NCI-H1417 treated with DMSO at 0.1 percent for 48 hours (cell line): ENCODE data around the gene PTPN11.
"Not testable (repeated sequence)": the region's sequence is repeated elsewhere in the genome, so short reads cannot be mapped to it uniquely, and the experiment has no call there.

Source experiments
- DNase-seq: peaks from one replicate; lab custom pipeline; 2025; lab: John Stamatoyannopoulos, UW

Gene PTPN11

GRCh38 chr12:112409064-112409905 lies 9.5 kb upstream of the PTPN11 start, which contains the start of gene RPL6:
RPL6 (minus strand) TSS chr12:112409605; CDS start chr12:112408656, 949 bp downstream.
- peak; percentile 72 for DNase-seq

DNA sequence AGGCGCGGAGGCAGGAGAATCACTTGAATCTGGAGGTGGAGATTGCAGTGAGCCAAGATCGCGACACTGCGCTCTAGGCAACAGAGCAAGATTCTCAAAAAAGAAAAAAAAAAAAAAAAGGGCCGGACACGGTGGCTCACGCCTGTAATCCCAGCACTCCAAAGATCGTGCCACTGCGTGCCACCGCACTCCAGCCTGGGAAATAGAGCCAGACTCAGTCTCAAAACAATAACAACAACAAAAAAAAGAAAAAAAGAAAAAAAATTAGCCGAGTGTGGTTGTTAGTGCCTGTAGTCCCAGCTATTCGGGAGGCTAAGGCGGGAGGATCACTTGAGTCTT lies 8.9 kb upstream of the PTPN11 start:
- no peak for DNase-seq

DNA sequence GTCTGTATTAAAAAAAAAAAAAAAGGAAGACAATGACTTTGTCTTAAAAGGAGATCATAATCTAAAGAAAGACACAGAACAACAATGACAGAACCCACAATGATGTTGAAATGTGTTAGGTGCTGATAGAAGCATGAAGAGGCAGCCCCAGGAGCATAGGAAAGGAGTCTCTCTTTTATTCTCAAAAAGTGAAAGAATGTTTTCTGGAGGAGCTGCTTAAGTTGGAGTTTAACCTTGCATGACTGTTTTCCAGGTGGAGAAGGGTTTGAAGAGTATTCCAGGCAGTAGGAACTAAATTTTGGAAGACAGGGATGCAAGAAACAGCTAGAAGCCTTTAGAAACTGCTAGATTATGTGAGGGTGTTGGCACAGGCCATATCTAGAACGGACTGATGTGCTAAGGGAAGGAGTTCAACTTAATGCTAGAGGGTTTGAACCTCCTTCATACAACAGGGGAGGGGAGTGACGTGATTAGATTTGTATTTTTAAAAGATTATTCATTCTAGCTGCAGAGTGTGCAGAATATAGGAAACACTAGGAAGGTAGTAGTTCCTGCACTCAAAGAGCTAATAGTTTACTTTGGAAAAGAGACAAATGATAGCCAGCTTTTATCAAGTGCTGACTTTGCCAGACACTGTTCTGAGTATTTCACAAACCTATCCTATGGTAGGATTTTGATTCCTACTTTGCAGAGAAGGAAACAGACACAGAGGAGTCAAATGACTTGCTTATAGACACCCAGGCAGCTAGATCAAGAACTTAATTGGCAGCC lies 4.7 kb upstream of the PTPN11 start:
- no peak for DNase-seq

DNA sequence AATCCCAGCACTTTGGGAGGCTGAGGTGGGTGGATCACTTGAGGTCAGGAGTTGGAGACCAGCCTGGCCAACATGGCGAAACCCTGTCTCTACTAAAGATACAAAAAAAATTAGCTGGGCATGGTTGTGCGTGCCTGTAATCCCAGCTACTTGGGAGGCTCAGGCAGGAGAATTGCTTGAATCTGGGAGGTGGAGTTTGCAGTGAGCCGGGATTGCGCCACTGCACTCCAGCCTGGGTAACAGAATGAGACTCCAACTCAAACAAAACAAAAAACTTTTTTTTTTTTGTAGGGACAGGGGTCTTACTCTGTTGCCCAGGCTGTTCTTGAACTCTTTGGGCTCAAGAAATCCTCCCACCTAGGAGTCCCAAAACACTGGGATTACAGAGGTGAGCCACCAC lies 3.3 kb upstream of the PTPN11 start:
- DNase-seq: not testable (repeated sequence)

DNA sequence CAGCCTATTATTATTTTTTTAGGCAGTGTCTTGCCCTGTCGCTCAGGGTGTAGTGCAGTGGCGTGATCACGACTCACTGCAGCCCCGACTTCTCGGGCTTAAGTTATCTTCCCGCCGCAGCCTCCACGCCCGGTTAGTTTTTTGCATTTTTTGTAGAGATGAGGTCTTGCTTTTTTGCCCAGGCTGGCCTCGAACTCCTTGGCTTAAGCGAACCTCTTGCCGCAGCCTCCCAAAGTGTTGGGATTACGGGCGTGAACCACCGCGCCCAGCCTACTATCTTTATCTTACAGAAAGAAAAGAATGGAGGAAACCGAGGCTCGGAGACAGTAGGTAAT lies 507 bp upstream of the PTPN11 start:
- no peak for DNase-seq

DNA sequence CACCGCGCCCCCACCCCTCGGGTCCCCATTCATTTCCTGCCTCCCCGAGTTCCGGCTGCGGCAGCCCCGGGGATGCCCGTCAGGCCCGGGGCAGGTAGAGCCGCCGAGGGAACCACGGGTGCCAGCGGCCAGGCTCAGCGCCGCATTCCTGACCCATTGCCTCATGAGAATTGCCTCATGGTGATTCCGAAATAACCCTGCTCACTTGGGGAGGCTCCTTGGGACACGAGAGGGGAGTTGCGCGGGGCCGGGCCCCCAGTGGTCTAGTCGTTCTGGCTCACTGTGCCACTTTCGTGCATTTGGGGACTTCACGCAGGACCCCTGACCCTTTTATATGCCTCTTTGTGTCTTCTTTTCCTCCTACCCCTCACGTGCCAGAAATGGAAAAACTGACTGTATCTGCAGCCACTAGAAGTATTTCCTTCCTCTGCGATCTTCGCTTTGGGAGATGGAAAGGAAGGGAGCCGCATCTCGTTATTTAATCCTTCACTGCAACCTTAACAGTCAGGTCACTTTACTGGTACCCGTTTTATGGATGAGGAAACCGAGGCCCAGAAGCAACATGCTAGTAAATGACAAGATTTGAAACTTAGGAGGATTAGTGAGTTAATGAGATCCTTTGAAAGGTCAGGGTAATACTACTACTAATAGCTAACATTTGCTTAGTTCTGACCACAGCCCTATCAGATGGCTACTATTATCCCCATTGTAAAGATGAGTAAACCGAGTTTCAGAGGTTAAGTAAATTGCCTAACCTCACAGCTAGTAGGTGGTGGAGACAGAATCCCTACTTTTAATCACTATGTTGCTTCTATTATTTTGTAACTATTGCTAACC lies 768 bp downstream of the PTPN11 start:
- DNase-seq: no peak

DNA sequence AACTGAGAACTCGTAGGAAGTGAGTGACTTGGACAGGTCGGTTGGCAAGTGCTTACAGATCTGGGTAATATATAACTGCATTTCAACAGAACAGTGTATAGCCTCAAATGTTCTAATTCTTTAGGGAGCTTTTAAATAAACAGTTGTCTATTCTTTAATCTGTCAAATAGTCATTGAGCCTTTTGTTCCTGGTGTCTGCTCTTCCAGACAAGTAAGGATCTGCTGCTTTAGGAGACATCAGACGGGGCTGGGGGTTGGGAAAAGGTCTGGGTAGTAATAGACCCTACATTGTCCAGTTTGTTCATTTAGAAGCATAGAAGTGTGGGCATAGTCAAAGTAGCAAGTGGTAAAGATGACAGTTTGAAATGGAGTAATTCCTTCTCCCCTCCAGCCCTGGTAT lies 2.0 kb downstream of the PTPN11 start:
- no peak for DNase-seq

GRCh38 chr12:112421363-112421762 lies 2.6 kb downstream of the PTPN11 start:
- DNase-seq: no peak

GRCh38 chr12:112422531-112422930 lies 3.8 kb downstream of the PTPN11 start:
- DNase-seq: no peak

GRCh38 chr12:112424126-112424525 lies 5.4 kb downstream of the PTPN11 start:
- DNase-seq: no peak

- DNase-seq: no peak
These were observed 7.0 kb downstream of the PTPN11 start for GRCh38 chr12:112425582-112426382.

DNA sequence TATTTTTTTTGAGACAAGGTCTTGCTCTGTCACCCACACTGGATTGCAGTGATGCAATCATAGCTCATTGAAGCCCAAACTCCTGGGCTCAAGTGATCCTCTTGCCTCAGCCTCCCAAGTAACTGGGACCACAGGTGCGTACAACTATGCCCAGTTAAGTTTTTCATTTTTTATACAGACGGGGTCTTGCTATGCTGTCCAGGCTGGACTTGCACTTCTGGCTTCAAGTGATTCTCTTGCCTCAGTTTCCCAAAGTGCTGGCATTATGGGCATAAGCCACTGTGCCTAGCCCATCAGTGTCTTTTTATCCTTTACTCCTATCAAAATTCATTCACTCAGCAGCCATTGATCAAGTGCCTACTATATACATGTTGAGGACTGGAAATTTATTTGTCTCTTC lies 9.0 kb downstream of the PTPN11 start:
- DNase-seq: no peak

GRCh38 chr12:112430929-112431328 lies 12.2 kb downstream of the PTPN11 start:
- DNase-seq: no peak

GRCh38 chr12:112431965-112432364 lies 13.2 kb downstream of the PTPN11 start:
- no peak for DNase-seq

GRCh38 chr12:112433551-112433950 lies 14.8 kb downstream of the PTPN11 start:
- no peak for DNase-seq

- DNase-seq: not testable (repeated sequence)
These were observed 19.9 kb downstream of the PTPN11 start for GRCh38 chr12:112438645-112439044.

- DNase-seq: no peak
These were observed 21.0 kb downstream of the PTPN11 start for GRCh38 chr12:112439769-112440168.

DNA sequence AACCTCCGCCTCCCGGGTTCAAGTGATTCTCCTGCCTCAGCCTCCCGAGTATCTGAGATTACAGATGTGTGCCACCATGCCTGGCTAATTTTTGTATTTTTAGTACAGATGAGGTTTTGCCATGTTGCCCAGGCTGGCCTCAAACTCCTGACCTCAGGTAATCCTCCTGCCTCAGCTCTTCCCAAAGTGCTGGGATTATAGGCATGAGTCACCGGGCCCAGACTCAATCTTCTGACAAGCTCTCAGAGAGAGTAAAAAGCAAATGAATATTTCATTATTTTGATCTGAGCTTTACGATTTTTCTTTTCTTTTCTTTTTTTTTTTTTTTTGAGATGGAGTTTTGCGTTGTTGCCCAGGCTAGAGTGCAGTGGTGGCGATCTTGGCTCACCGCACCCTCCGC lies 21.9 kb downstream of the PTPN11 start:
- not testable (repeated sequence) for DNase-seq

GRCh38 chr12:112443916-112444315 lies 25.2 kb downstream of the PTPN11 start:
- no peak for DNase-seq

DNA sequence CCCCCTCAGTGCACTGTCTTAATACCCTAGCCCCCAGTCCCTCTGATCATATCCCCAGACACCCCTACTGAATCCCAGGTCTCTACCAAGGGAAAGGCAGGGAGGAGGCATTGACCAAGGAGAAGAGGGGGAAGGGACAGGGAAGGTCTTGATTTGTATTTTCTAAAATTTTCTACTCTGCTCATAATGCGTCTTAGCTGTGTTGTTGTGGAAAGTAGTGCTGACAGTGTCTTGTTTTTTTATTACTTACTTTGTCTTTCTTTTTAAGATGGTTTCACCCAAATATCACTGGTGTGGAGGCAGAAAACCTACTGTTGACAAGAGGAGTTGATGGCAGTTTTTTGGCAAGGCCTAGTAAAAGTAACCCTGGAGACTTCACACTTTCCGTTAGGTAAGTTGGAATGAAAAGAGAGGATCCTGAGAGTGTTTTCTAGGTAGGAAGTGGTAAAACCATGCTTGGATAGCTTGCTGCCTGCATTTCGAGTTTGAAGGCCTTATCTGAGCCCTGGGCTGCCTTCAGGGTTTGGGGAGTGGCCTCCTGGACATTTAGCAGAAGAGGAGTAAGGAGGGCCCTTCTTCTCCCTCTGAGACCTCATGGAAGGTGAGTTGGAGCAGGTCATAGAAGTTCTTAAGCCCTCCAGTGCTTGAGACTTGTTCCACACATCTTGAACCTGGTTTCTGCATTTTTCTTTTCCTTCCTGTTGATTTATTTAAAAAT lies 27.4 kb downstream of the PTPN11 start:
- no peak for DNase-seq

GRCh38 chr12:112447106-112447505 lies 28.4 kb downstream of the PTPN11 start:
- no peak for DNase-seq
